Caco-2 (cell line): Measurements from ENCODE around the gene HOMER3. TPM values are rescaled to one million over a fixed set of nuclear protein-coding genes. Genes with fewer than 3 reads are reported as not detected.

Experiments used
- BruUV-seq: library from RNA; stranded (reverse); fragments of 400-500 nt; replicated peaks from 2 replicates; lab custom pipeline; 2021; lab: Mats Ljungman, UMichigan
- CTCF ChIA-PET: fragments of 300-600 bp; sonication (Branson Sonifier 250); formaldehyde crosslinking; loops from one replicate; lab custom pipeline; 2022; ENCODE audit warnings: antibody characterized with exemption; lab: Charles Lee
- POLR2A ChIA-PET: fragments of 300-600 bp; sonication (Branson Sonifier 250); formaldehyde crosslinking; loops from one replicate; lab custom pipeline; 2022; ENCODE audit warnings: antibody characterized with exemption; lab: Charles Lee
- DNase-seq, 2 experiments: peaks; one replicate each; pipeline versions ENCODE4 v3.0.0 to v3.0.0-alpha.2; 2020 to 2022
- H3K27me3 ChIP-seq: replicated peaks from 2 replicates; pipeline ENCODE4 v1.6.0; 2011; ENCODE audit warnings: low read length; ENCODE audit not compliant: control insufficient read depth, insufficient read depth
- H3K36me3 ChIP-seq: 2 replicates; pipeline ENCODE4 v1.5.1; 2011; ENCODE audit warnings: low read length; ENCODE audit not compliant: control insufficient read depth, insufficient read depth
- H3K4me1 ChIP-seq: fragments of 250-450 bp; sonication (Bioruptor Pico); 2 replicates; pipeline ENCODE4 v1.5.1; 2020; ENCODE audit warnings: mild to moderate bottlenecking
- H3K4me3 ChIP-seq: 2 replicates; pipeline ENCODE4 v1.5.1; 2011; ENCODE audit warnings: low read depth, mild to moderate bottlenecking, control low read depth, low read length
- H3K9me3 ChIP-seq: fragments of 250-450 bp; sonication (Bioruptor Pico); 2 replicates; pipeline ENCODE4 v1.5.1; 2020; ENCODE audit warnings: mild to moderate bottlenecking, moderate library complexity
- H3K27ac Mint-ChIP-seq: one replicate; pipeline ENCODE4 v1.8.0; 2022; ENCODE audit warnings: mixed read lengths; ENCODE audit not compliant: unreplicated experiment
- H3K27me3 Mint-ChIP-seq: one replicate; pipeline ENCODE4 v1.8.0; 2022; ENCODE audit warnings: mixed read lengths; ENCODE audit not compliant: insufficient read depth, unreplicated experiment
- H3K36me3 Mint-ChIP-seq: one replicate; pipeline ENCODE4 v1.8.0; 2022; ENCODE audit warnings: mild to moderate bottlenecking, mixed read lengths; ENCODE audit not compliant: insufficient read depth, unreplicated experiment
- H3K4me1 Mint-ChIP-seq: one replicate; pipeline ENCODE4 v1.8.0; 2022; ENCODE audit warnings: low read depth, mixed read lengths; ENCODE audit not compliant: unreplicated experiment
- H3K4me3 Mint-ChIP-seq: one replicate; pipeline ENCODE4 v1.8.0; 2022; ENCODE audit warnings: mild to moderate bottlenecking, moderate library complexity, mixed read lengths; ENCODE audit not compliant: unreplicated experiment
- H3K9me3 Mint-ChIP-seq: one replicate; pipeline ENCODE4 v1.8.0; 2022; ENCODE audit warnings: mixed read lengths; ENCODE audit not compliant: unreplicated experiment
- CTCF ChIP-seq, 2 experiments: fragments of 200-600 bp in 1 of 2; IDR thresholded peaks; 1 replicate in 1 of 2; 2 replicates in 1 of 2; pipeline versions ENCODE4 v1.5.1 to v1.8.0; 2011 to 2022; ENCODE audit warnings: antibody characterized with exemption in 1 of 2, control low read depth in 1 of 2, inconsistent platforms in 1 of 2, low read depth in 1 of 2, low read length in 1 of 2, mild to moderate bottlenecking in 1 of 2, moderate library complexity in 1 of 2; ENCODE audit not compliant: insufficient read depth in 1 of 2, severe bottlenecking in 1 of 2, unreplicated experiment in 1 of 2
- intact Hi-C: fragments of 100-400 bp; cut with micrococcal nuclease; formaldehyde crosslinking; loops from one replicate; pipeline ENCODE4 v1.10.0; 2022; ENCODE audit not compliant: unreplicated experiment
- total RNA-seq: library from RNA; stranded (reverse); gene quantifications from 2 replicates; pipeline ENCODE4 v1.2.3, GENCODE V29; 2022

The HOMER3 gene
- total RNA-seq, 1 experiment from 2014 or later: 19.0 TPM

GRCh38 chr19:18945297-18945696, 4.3 kb upstream of the HOMER3 start:
- no peaks in the 10 kb centered on the region for H3K27me3 ChIP-seq
- CTCF ChIA-PET: no interaction called here
- Mint-ChIP-seq H3K9me3 (no peaks in the 10 kb centered on the region), H3K27me3 (no peaks in the 10 kb centered on the region), H3K4me1 (peaks cover 6% of the 10 kb centered on the region), H3K36me3 (no peaks in the 10 kb centered on the region), H3K4me3 (no peak overlapping the region), H3K27ac (no peak overlapping the region)
- no peak overlapping the region for H3K4me3 ChIP-seq
- H3K9me3 ChIP-seq: no peaks in the 10 kb centered on the region
- H3K36me3 ChIP-seq: no peaks in the 10 kb centered on the region
- DNase-seq: no peak
- no TSS peak for BruUV-seq
- POLR2A ChIA-PET: no interaction called here
- H3K4me1 ChIP-seq: no peaks in the 10 kb centered on the region
- no peak for TF ChIP-seq CTCF (IDR thresholded peaks at IDR 0.05; ENCODE audit: insufficient read depth in 1 of 2, low read depth in 1 of 2, low read length in 1 of 2, severe bottlenecking in 1 of 2, unreplicated experiment in 1 of 2)
- intact Hi-C loops: no loop called here

- Histone ChIP-seq H3K27me3 (no peaks in the 10 kb centered on the region), H3K36me3 (no peaks in the 10 kb centered on the region), H3K4me3 (no peak overlapping the region), H3K4me1 (no peaks in the 10 kb centered on the region), H3K9me3 (no peaks in the 10 kb centered on the region)
- H3K9me3 Mint-ChIP-seq: no peaks in the 10 kb centered on the region
- TF ChIP-seq CTCF (IDR thresholded peaks at IDR 0.05; ENCODE audit: insufficient read depth in 1 of 2, low read depth in 1 of 2, low read length in 1 of 2, severe bottlenecking in 1 of 2, unreplicated experiment in 1 of 2): no peak
- intact Hi-C loops: loop anchor here (5.0 kb wide), 1 partner anchor 44 kb away; no protein-coding TSS in a partner anchor
- H3K4me3 Mint-ChIP-seq: no peak overlapping the region
- H3K27me3 Mint-ChIP-seq: no peaks in the 10 kb centered on the region
- CTCF ChIA-PET: no interaction called here
- POLR2A ChIA-PET: no interaction called here
- peaks cover 6% of the 10 kb centered on the region for H3K36me3 Mint-ChIP-seq
- no peak for DNase-seq
- peaks cover 12% of the 10 kb centered on the region for H3K4me1 Mint-ChIP-seq
- BruUV-seq: no TSS peak
- H3K27ac Mint-ChIP-seq: no peak overlapping the region
Measured at GRCh38 chr19:18943465-18943864, 2.4 kb upstream of the HOMER3 start.

- ChIA-PET POLR2A (no interaction called here), CTCF (no interaction called here)
- no peaks in the 10 kb centered on the region for H3K27me3 Mint-ChIP-seq
- H3K4me3 Mint-ChIP-seq: peak overlapping the region; percentile 77
- peaks cover 9% of the 10 kb centered on the region for H3K36me3 Mint-ChIP-seq
- H3K4me3 ChIP-seq: no peak overlapping the region
- intact Hi-C loops: loop anchor here (5.0 kb wide), 1 partner anchor 45 kb away; no protein-coding TSS in a partner anchor
- DNase-seq: no peak
- BruUV-seq: no TSS peak
- H3K36me3 ChIP-seq: no peaks in the 10 kb centered on the region
- no peaks in the 10 kb centered on the region for H3K27me3 ChIP-seq
- no peaks in the 10 kb centered on the region for H3K9me3 ChIP-seq
- no peak for TF ChIP-seq CTCF (IDR thresholded peaks at IDR 0.05; ENCODE audit: insufficient read depth in 1 of 2, low read depth in 1 of 2, low read length in 1 of 2, severe bottlenecking in 1 of 2, unreplicated experiment in 1 of 2)
- peaks cover 12% of the 10 kb centered on the region for H3K4me1 Mint-ChIP-seq
- H3K27ac Mint-ChIP-seq: no peak overlapping the region
- H3K9me3 Mint-ChIP-seq: no peaks in the 10 kb centered on the region
- no peaks in the 10 kb centered on the region for H3K4me1 ChIP-seq
Measured at GRCh38 chr19:18942692-18943091, 1.7 kb upstream of the HOMER3 start.
